OCI-M2 (cell line): ENCODE data around the gene TNFRSF9.
"Not testable (repeated sequence)": the region's sequence is repeated elsewhere in the genome, so short reads cannot be mapped to it uniquely, and the experiment has no call there.

ENCODE experiments used
- DNase-seq: peaks from one replicate; lab custom pipeline; 2025; ENCODE audit not compliant: unreplicated experiment; lab: John Stamatoyannopoulos, UW

TNFRSF9 gene

DNA sequence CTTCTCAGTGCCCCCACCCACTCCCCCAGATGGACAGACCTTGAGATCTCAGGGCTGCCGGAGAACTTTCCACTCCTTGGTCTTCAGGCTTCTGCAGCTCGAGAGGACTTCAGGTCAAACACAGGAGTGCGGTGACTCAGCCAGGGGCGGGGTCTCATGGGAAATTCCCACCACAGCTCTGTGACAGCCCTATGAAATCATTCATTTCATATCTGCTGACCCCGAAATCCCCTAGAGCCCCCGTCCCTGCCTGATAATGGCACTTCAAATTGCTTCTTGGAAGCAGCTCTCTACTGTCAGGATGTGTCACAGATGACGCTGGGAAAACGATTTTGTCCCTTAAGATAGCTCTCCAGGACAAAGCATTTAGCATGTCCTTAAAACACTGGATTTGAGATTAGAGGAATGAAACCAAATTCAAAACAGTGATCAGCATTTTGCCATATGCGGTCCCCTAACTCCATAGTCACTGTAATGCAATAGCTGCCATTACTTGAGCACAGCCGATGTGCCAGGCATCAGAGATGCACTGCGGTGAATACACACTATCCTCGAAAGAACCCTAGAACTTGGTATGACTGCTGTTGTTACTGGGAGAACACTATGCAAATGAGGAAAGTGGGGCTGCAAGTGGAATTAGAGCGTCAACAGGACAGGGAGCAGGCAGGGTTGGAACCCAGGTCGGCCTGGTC, at the start of gene TNFRSF9:
Gene TNFRSF9 (minus strand): TSS at position 95 of the 692 bp plus-strand sequence. CDS start 845 bp downstream, outside the sequence.
- no peak for DNase-seq

DNA sequence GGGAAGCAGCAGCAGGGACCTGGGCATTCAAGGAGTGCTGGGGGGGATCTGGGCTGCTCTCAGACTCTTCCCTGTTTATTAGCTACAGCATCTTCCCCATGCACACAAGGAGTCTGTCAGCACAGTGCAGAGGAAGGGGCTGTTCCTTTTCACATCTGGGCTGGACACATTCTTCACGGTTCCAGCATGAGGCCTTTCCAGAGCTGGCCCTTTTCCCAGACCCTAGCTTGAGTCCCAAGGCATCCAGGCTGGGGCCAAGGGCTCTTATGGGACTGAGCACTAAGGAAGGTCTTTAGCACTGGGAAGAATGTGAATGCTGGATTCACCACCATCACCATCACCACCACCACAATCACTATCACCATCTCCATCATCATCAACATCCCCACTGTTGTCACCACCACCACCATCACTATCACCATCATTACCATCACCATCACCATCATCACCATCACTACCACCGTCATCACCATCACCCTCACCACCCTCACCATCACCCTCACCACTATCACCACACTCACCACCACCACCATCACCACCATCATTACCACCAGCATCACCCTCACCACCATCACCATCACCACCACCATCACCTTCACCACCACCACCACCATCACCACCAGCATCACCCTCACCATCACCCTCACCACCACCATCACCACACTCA, 49.3 kb upstream of the TNFRSF9 start:
- DNase-seq: no peak

DNA sequence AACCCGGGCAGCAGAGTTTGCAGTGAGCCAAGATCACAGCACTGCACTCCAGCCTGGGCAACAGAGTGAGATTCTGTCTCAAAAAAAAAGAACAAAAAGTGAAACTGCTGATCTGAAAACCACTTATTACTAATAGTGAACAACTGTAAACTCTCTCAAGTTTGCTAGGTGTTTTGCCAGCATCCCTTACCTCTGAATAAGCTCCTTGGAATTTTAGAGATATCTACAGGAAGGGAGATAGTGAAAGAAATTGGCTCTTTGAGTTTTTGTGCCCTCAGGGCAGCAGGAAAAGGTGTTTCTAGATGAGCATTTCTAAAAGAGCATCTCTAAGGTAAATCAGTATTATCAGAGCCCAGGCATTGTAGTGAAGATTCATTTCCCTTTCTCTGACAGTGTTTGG, 47.9 kb upstream of the TNFRSF9 start:
- DNase-seq: no peak

DNA sequence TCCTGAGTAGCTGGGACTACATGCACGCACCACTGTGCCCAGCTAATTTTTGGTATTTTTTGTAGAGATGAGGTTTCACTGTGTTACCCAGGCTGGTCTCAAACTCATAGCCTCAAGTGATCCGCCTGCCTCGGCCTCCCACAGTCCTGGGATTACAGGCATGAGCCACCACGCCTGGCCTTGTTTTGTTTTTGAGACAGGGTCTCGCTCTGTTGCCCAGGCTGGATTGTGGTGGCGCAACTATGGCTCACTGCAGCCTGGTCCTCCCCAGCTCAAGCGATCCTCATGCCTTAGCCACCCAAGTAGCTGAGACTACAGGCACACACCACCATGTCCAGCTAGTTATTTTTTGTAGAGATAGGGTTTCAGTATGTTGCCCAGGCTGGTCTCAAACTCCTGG, 46.9 kb upstream of the TNFRSF9 start:
- DNase-seq: no peak

DNA sequence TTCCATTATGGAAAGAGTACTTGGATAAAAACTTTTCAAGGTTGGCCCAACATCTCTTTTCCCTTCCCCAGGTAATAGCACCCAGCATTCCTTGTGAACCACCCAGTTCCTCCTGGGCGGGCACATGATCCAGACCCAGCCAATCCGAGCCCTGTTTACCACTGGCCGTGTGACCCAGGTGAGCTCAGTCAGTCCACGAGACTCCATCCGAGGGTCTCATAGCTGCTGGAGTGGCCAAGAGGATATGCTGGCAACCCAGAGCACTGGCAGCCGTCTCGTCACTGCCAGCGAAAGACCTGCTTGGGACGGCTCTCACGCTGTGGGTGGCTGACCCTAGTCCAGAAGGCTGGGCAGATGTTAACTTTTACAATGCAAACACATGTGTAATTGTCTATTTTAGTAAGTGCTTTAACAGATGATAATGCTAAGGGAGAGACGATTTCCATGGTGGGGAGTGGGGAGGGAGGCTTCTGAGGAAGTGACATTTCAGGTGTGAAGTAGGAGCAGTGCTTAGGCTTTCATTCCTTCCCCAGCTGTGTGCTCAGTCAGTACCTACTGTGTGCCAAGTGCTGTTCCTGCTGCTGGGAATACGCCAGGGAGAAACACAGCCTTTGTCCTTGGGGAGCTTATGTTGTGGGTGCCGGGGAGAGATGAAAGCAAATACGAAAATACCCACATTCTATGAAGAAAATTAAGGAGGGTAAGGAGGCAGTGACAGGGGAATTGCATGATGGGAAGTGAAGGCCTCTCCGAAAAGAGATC, 45.4 kb upstream of the TNFRSF9 start:
- DNase-seq: no peak

DNA sequence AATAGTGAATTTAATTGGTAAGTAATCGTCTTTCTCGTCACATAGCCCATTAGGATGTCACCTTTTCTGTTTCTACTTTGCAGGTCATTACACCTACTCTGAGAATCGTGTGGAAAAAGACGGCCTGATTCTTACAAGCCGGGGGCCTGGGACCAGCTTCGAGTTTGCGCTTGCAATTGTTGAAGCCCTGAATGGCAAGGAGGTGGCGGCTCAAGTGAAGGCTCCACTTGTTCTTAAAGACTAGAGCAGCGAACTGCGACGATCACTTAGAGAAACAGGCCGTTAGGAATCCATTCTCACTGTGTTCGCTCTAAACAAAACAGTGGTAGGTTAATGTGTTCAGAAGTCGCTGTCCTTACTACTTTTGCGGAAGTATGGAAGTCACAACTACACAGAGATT, 44.2 kb upstream of the TNFRSF9 start:
- DNase-seq: no peak

DNA sequence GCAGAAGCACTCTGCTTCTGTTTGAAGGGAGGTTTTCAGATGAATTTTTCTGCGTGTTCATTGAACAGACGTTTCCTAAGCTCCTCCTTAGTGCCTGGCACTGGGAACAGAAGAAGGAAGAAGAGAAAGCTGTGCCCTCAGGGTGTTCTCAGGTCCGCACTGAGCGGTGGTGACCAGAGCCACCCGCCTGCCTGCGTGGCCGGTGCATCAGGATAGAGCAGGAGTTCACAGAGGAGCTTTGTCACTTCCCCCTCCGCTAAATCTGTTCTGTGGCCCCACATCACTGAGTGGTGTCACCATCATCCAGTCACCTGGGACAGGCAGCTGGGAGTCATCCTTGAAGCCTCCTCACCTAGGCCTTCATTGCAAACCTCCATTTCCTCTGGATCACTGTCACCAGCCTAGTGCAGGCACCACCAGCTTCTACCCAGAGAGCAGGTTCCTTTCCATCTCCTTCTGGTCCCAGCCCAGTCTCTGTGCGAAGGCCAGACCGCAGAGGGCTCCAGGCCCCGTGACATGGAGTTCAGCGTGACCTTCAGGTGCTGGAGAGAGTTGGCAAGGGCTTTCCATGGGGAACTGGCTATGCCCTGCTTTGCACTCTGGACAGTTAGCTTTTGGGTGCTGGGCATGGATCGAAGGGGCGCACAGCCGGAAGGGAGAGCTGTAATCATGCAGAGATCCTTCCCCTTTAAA, 42.6 kb upstream of the TNFRSF9 start:
- no peak for DNase-seq

DNA sequence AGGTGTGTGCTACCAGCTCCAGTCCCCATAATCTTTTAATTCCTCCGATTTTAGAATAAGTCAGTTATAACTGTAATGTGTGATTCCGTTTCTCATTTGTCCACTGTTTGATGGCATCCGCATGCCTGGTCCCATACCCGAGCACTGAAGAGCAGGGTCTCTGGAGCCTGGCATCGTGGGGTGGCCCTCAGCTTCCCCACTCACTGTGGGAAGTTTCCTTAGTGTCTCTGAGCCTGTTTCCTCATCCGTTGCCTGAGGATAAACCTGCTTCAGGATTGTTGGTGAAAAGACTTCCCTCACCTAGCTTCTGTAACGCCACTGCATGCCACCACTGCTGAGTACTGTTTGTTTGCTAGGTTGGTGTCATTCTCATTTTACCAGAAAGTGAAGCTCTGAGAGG, 40.3 kb upstream of the TNFRSF9 start:
- DNase-seq: no peak

DNA sequence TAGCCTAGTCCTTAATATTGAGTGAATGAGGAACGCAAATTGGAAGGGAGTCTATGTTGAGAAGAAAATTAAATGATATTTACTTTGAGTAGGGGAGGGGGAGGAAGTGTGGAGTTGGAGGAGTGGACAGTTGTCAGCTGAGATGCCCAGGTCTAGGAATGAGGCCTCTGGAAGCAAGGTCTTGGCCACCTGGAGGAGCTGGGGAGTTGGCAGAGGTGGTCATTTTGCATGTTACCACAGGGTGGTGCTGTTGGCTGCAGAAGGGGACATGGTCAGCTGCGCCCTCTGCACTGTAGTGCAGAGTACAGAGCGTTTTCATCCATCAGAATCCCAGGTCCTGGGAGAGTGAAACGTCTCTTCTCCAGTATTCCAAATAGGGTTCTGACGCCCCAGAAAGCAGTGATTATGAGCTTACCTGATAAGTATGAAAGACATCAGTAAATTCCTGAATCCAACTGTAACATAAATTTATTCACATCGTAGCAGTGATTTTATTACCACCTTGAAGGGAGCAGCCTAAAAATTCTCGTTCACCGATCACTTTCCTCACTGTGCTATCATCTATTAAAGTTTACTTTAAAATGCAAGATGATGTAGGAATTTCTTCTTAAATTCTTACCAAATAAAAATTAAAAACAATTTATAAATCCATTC, 34.7 kb upstream of the TNFRSF9 start:
- DNase-seq: no peak

DNA sequence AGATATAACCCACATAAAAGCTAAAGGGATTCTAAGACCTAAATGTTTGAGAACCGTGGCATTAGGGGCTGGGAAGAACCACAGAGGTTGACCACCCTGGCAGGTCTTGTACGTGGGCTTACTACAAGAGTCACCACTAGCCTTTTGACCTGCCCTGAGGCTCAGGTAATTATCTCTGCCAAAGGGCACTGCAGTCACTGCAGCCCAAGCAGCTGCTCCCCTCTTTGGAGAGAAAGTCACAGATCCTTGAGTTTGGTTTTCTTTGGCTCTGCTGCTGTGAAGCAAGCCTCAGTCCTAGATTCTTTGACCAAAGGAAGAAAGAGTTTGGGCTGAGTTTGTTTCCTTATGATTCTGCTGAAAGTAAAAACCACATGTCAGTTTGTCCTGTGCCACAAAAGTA, 32.4 kb upstream of the TNFRSF9 start:
- DNase-seq: no peak

DNA sequence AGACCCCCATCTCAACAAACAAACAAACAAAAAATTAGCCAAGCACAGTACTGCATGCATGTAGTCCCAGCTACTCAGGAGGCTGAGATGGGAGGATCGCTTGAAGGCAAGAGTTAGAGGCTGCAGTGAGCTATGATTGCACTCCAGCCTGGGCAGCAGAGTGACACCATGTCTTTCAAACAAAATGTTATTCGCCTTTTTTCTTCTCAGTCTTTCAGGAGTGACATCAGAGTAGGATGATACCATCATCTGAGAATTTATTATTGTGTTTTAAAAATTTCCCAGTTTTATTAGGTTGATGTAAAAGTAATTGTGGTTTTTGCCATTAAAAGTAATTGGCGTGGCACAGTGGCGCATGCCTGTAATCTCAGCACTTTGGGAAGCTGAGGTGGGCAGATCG, 31.6 kb upstream of the TNFRSF9 start:
- DNase-seq: no peak

DNA sequence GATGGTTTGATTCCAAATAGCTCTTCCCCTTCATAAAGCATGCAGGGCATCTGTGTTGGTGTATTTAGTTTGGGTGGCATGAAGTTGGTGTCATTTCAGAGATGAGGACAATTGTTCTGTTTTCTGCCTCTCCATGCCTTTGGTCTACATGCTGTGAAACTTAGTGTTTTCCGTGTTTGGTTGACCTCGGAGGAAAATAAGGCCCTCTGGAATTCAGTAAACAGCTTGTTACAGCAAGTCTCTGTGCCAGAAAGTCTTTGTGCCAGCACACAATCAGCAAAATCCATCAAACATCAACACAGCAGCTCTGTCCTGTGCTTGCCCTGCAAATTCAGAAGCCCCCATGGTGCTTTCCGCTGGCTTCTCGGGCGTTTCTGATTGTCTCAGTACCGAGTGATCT, 30.4 kb upstream of the TNFRSF9 start:
- DNase-seq: no peak

DNA sequence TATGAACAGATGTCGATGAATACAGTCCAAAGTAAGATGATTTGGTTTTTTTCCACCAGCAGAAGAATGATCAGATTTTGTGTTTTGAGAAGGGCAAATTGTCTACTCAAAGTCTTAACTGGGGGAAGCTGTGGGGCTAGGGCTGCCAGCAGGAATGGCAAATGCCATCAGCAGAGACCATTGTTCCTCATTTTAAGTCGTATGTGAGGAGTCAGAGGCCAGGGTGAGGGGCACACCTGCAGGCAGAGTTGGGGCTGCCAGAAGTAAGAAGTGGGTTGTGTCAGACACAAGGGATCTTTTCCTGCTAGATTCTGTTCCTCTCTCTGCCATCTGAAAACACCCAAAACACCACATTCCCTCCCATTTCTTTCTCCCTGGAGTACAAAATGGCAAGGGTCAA, 29.6 kb upstream of the TNFRSF9 start:
- no peak for DNase-seq

DNA sequence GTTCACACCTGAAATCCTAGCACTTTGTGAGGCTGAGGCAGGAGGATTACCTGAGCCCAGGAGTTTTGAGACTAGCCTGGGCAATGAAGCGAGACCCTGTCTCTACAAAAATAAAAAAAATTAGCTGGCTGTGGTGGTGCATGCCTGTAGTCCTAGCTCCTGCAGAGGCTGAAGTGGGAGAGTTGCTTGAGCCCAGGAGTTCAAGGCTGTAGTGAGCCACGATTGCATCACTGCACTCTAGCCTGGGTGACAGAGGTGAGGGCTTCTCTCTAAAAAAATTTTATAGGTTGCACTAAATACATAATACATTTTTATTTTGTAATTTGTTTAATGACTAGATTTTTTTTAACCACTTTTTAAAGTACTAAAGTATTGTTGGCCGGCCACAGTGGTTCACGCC, 27.0 kb upstream of the TNFRSF9 start:
- no peak for DNase-seq

DNA sequence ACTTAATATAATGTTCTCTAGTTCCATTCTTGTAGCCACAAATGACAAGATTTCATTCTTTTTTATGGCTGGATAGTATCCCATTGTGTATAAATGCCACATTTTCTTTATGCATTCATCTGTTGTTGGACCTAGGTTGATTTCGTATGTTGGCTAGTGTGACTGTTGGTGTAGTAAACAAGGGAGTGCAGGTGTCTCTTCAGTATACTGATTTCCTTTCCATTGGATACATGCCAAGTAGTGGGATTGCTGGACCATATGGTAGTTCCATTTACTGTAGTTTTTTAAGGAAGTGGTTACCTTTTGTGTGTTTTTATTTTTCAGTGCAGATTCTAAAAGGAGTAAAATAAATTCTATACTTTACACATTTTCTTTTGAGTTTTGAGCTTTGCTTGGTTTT, 26.6 kb upstream of the TNFRSF9 start:
- no peak for DNase-seq

DNA sequence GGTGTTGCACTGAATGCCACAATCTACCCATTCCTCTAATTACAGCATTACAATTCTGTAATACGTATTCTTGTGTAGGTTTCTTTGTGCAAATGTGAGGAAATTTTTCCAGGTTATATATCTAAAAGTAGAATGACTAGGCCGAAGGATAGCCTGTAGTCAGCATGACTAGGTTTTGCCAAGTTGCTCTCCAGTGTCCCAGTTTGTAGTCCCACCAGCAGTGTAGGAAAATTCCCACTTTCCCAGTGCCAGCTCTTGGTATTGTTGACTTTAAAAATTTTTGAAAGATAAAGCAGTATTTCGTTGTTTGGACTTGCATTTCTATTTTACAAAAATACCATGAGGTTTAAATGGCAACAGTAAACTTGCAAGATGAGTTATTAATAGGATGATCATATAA, 23.8 kb upstream of the TNFRSF9 start:
- no peak for DNase-seq

DNA sequence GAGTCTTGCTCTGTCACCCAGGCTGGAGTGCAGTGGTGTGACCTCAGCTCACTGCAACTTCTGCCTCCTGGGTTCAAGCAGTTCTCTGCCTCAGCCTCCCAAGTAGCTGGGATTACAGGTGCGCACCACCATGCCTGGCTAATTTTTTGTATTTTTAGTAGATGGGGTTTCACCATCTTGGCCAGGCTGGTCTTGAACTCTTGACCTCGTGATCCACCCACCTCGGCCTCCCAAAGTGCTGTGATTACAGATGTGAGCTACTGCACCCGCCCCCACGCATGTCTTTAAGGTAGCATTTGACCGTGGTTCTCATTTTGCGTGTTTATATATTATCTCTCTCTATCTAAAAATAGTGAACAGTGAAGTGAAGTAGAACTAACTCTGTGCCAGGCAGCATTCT, 23.2 kb upstream of the TNFRSF9 start:
- not testable (repeated sequence) for DNase-seq

DNA sequence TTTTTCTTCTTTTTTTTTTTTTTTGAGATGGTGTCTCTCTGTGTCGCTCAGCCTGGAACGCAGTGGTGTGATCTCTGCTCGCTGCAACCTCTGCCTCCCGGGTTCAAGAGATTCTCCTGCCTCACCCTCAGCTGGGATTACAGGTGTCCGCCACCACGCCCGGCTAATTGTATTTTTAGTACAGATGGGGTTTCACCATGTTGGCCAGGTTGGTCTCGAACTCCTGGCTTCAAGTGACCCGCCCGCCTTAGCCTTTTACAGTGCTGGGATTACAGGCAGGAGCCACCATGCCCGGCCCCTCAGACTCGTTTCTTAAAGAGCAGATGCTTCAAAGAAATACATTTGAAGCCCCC, 22.7 kb upstream of the TNFRSF9 start:
- DNase-seq: not testable (repeated sequence)

DNA sequence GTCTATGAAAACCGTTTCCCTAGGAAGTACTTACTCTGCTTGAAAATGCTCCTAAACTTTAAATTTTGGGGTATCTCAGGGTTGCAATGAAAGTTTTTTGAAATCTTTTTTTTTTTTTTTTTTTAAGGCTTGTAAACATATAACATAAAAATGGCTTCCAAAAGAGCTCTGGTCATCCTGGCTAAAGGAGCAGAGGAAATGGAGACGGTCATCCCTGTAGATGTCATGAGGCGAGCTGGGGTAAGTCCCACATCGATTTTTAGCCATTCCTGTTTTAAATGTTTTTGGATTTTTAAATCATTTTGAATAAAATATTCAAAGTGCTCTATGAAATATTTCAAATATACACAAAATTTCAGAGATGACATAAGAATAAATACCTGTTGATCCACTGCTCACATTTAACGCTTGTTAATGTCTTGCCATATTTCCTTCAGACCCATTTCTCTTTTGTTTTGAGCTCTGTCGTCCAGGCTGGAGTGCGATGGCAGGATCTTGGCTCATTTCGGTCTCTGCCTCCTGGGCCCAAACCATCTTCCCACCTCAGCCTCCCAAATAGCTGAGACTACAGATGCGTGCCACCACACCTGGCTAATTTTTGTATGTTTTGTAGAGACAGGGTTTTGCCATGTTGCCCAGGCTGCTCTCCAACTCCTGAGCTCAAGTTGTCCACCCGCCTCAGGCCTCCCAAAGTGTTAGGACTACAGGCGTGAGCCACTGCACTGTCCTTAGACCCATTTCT, 22.2 kb upstream of the TNFRSF9 start:
- DNase-seq: no peak

DNA sequence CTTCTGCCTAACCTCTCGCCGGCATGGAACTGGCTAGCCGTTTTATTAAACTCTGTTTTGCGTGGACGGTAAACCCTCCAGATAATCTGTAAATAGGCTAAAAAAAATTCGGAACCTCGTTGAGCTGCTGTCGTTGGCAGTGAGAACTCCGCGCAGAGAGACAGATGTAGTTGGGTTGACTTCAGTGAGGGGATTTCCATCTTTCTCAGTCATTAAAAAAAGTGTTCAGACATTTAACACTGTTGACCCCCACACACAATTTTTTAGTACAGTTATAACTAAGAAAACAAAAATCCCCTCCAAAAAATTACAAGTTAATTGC, 21.3 kb upstream of the TNFRSF9 start:
- DNase-seq: no peak
